ENCODE measurements around the gene DCAF11.

GRCh38 chr14:24074625-24075484 lies 39.7 kb upstream of the DCAF11 start:
- TF ChIP-seq TAF1 (IDR thresholded peaks at IDR 0.05; ENCODE audit: borderline replicate concordance, low read depth, low read length) (no peak), POLR2A (IDR thresholded peaks at IDR 0.05; ENCODE audit: low read depth, low read length) (no peak), POLR2AphosphoS5 (IDR thresholded peaks at IDR 0.05; ENCODE audit: low read depth, low read length) (no peak)
